ENCODE data around the gene FXYD5. TPM values are rescaled to one million over a fixed set of nuclear protein-coding genes. Genes with fewer than 3 reads are reported as not detected.

The FXYD5 gene
- total RNA-seq (2021; ENCODE audit: unreplicated experiment) (33.6 TPM), Bru-seq, nascent RNA (percentile 52 among the genes with signal in this experiment), BruChase-seq, experiment 1, labeled RNA remaining after a 2-hour chase (percentile 54 among the genes with signal in this experiment), BruChase-seq, experiment 2, labeled RNA remaining after a 6-hour chase (percentile 52 among the genes with signal in this experiment)
- 44.4 TPM for polyA plus RNA-seq (2012; ENCODE audit: insufficient read length)
- long read RNA-seq, transcript FXYD5-204 (9 exons, 872 nt): major isoform, 9 of 27 reads
- long read RNA-seq, partial matches to known transcripts: 10 of 27 reads
- long read RNA-seq, other reads (novel, unspliced or antisense): 2 of 27 reads

DNA sequence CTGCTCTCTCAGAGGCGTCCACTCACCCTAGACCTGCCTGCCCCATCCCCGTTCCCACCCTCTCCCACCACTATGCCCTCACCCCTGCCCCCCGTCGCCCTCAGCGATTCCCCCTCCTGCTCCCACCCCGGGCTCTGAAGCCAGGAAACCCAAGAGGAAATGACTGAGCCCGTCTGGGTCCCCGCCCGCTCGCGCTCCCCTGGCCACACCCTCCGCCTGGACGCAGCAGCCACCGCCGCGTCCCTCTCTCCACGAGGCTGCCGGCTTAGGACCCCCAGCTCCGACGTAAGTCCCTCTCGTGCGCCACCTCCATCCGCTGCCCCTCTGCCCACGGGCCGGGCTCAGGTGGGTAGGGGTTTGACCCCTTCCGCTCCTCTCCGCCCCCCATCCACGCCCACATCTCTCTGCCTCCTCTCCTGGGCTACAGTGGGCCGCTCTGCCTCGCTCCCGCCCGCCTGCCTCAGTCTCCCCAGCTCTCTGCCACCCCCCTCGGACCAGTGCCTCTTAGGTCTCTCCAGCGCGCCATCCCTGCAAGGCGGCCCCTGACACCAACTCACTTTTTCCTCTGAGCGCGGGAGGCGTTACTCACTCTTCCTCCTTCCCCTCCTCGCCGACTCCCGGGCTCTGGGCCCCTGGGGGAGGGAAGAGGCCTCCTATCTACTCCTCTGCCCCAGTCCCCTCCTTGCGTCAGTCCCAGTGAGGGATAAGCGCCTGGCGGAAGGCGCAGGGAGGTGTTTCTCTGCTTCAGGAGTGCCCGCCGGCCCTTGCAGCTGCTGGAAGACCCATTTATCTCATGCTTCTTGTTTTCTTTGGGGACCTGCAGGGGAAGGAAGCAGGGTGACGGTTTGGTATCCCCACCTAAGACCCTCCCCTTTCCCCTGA lies at the start of gene FXYD5:
Gene FXYD5, plus strand, starts transcription at position 211 of the 882 bp plus-strand sequence. CDS start 816 bp downstream, outside the sequence.
- Histone ChIP-seq H3K36me3 (ENCODE audit: control insufficient read depth, insufficient read depth, low read length) (peaks cover 3% of the 10 kb centered on the region; the same call in 1 of the 2 replicates), H3K27ac (ENCODE audit: low read length) (peak within 1 kb of the TSS; percentile 72), H3K9me3 (ENCODE audit: control insufficient read depth, insufficient read depth, low read depth, low read length) (no peaks in the 10 kb centered on the region), H3K27me3 (ENCODE audit: control insufficient read depth, insufficient read depth, low read length) (no peaks in the 10 kb centered on the region), H3K4me1 (ENCODE audit: control insufficient read depth, insufficient read depth, low read length) (peaks cover 10% of the 10 kb centered on the region), H3K4me3 (ENCODE audit: low read depth in 2 of 2, low read length in 2 of 2) (peak within 1 kb of the TSS; percentile 71 to 83)
- ChIA-PET CTCF (interaction anchor here (0.6 to 1.6 kb wide), 6 partner anchors 14 to 619 kb away, joined by 5 to 10 read pairs (median 8); no protein-coding TSS in a partner anchor), POLR2A (no interaction called here)
- TF ChIP-seq SIN3A (IDR thresholded peaks at IDR 0.05; ENCODE audit: borderline replicate concordance, insufficient read depth, low read depth, low read length) (0 out of 2 replicates have a peak, but pooled peaks have one; percentile 17), POLR2AphosphoS5 (IDR thresholded peaks at IDR 0.05; ENCODE audit: low read depth, low read length) (no peak; the same call in 1 of the 2 replicates)
- DNase-seq (ENCODE audit: low read depth, low spot score) (no peak), ATAC-seq (peak; percentile 87)
- intact Hi-C loops (cut with micrococcal nuclease; ENCODE audit: unreplicated experiment) (no loop called here), in situ Hi-C loops (cut with HindIII; ENCODE audit: low pct_unique_long_range_greater_than_20kb, low sequenced_read_pairs) (no loop called here)
- no TSS peak for BruUV-seq (replicated peaks)

- H3K4me3 ChIP-seq (ENCODE audit: low read depth in 2 of 2, low read length in 2 of 2): no peak overlapping the region
- POLR2A ChIA-PET: no interaction called here
- in situ Hi-C loops (cut with HindIII; ENCODE audit: low pct_unique_long_range_greater_than_20kb, low sequenced_read_pairs) (no loop called here), intact Hi-C loops (cut with micrococcal nuclease; ENCODE audit: unreplicated experiment) (no loop called here)
- TF ChIP-seq SIN3A (IDR thresholded peaks at IDR 0.05; ENCODE audit: borderline replicate concordance, insufficient read depth, low read depth, low read length) (no peak), REST (IDR thresholded peaks at IDR 0.05; ENCODE audit: insufficient read depth in 1 of 2, low read depth in 2 of 2, low read length in 1 of 2) (no peak), TCF7L2 (IDR thresholded peaks at IDR 0.05; ENCODE audit: low read depth, low read length) (no peak), POLR2AphosphoS5 (IDR thresholded peaks at IDR 0.05; ENCODE audit: low read depth, low read length) (no peak)
- TF ChIP-seq, protein P1, sequence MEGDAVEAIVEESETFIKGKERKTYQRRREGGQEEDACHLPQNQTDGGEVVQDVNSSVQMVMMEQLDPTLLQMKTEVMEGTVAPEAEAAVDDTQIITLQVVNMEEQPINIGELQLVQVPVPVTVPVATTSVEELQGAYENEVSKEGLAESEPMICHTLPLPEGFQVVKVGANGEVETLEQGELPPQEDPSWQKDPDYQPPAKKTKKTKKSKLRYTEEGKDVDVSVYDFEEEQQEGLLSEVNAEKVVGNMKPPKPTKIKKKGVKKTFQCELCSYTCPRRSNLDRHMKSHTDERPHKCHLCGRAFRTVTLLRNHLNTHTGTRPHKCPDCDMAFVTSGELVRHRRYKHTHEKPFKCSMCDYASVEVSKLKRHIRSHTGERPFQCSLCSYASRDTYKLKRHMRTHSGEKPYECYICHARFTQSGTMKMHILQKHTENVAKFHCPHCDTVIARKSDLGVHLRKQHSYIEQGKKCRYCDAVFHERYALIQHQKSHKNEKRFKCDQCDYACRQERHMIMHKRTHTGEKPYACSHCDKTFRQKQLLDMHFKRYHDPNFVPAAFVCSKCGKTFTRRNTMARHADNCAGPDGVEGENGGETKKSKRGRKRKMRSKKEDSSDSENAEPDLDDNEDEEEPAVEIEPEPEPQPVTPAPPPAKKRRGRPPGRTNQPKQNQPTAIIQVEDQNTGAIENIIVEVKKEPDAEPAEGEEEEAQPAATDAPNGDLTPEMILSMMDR (IDR thresholded peaks at IDR 0.05): no peak
- no peaks in the 10 kb centered on the region for H3K27me3 ChIP-seq (ENCODE audit: control insufficient read depth, insufficient read depth, low read length)
- DNase-seq (ENCODE audit: low read depth, low spot score) (no peak), ATAC-seq (no peak)
- BruUV-seq (replicated peaks): no TSS peak
- H3K27ac ChIP-seq (ENCODE audit: low read length): no peak overlapping the region
- no peaks in the 10 kb centered on the region for H3K9me3 ChIP-seq (ENCODE audit: control insufficient read depth, insufficient read depth, low read depth, low read length)
- CTCF ChIA-PET: no interaction called here
- no peaks in the 10 kb centered on the region for H3K4me1 ChIP-seq (ENCODE audit: control insufficient read depth, insufficient read depth, low read length)
- no peaks in the 10 kb centered on the region for H3K36me3 ChIP-seq (ENCODE audit: control insufficient read depth, insufficient read depth, low read length)
Measured at GRCh38 chr19:35105047-35105410, 49.5 kb upstream of the FXYD5 start.
